Brain microvascular endothelial cell (primary cell): ENCODE measurements around the gene CFB.
"Not testable (repeated sequence)": the region's sequence is repeated elsewhere in the genome, so short reads cannot be mapped to it uniquely, and the experiment has no call there.

Experiments used
- DNase-seq: peaks from one replicate; pipeline ENCODE4 v3.0.0-alpha.2; 2020
- H3K27ac ChIP-seq: fragments of 250-450 bp; sonication (Bioruptor Pico); 2 replicates; pipeline ENCODE4 v1.5.1; 2020; ENCODE audit warnings: mild to moderate bottlenecking, moderate library complexity
- H3K27me3 ChIP-seq: fragments of 250-450 bp; sonication (Bioruptor Pico); replicated peaks from 2 replicates; pipeline ENCODE4 v1.5.1; 2020; ENCODE audit warnings: mild to moderate bottlenecking
- H3K36me3 ChIP-seq: fragments of 250-450 bp; sonication (Bioruptor Pico); replicated peaks from 2 replicates; pipeline ENCODE4 v1.5.1; 2020; ENCODE audit warnings: mild to moderate bottlenecking
- H3K4me3 ChIP-seq: 2 replicates; pipeline ENCODE4 v1.5.1; 2011; ENCODE audit warnings: low read depth, mild to moderate bottlenecking, control low read depth, low read length, moderate library complexity
- in situ Hi-C: cut with HindIII; loops from 2 replicates; pipeline ENCODE4 v1.10.0; 2017; ENCODE audit warnings: low sequenced_read_pairs, low pct_ligation_motif_present
- TF ChIP-seq, protein P1 (sequence below): IDR thresholded peaks from 2 replicates; pipeline ENCODE4 v1.5.1; 2011; ENCODE audit warnings: low read depth, mild to moderate bottlenecking, moderate library complexity, low read length, control low read depth, inconsistent platforms; ENCODE audit errors: missing control alignments

CFB gene

DNA sequence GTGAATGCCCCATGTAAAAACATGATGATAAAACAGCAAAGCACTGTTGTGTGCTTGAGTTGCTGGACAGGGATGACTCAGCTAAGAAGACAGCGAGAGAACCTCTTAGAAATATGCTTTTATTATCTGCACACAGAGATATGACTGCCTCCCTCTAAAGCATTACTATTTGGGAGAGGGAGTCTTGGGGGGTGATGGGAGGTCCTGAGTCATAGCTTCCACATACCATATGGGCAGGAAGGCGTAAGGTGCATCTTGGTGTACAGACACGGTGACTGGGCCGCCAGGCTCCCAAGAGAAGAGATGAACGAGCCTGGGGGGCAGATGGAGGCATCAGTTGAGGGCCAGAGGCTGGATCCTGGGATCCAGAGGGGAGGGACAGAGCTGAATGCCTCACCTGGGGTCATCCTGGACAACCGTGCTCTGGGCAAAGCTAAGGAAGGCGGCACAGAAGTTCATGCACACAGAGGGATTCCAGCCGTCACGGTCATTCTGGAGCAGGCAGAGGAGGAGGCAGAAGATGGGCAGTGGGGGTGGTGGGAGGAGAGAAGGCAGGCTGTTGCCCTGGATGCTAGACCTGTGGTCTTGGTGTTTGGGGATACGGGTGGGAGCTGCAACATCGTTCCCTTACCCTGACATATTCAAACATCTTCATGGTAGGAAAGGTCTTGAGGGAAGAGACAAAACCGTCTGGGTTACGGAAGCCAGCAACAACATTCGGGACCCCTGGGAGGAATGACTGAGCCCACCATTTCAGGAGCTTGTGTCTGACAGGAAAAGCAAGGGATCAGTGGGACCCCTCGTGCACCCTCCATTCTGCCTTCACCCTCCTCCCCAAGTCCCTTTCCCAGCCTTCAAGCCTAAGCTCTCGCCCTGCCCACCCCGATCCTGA is 24.1 kb downstream of the CFB start:
- DNase-seq = peak; percentile 36
- in situ Hi-C loops = no loop called here
- TF ChIP-seq, protein P1, sequence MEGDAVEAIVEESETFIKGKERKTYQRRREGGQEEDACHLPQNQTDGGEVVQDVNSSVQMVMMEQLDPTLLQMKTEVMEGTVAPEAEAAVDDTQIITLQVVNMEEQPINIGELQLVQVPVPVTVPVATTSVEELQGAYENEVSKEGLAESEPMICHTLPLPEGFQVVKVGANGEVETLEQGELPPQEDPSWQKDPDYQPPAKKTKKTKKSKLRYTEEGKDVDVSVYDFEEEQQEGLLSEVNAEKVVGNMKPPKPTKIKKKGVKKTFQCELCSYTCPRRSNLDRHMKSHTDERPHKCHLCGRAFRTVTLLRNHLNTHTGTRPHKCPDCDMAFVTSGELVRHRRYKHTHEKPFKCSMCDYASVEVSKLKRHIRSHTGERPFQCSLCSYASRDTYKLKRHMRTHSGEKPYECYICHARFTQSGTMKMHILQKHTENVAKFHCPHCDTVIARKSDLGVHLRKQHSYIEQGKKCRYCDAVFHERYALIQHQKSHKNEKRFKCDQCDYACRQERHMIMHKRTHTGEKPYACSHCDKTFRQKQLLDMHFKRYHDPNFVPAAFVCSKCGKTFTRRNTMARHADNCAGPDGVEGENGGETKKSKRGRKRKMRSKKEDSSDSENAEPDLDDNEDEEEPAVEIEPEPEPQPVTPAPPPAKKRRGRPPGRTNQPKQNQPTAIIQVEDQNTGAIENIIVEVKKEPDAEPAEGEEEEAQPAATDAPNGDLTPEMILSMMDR = no peak
- Histone ChIP-seq H3K27ac (peak overlapping the region; percentile 9), H3K4me3 (no peak overlapping the region), H3K36me3 (peaks cover 45% of the 10 kb centered on the region), H3K27me3 (no peaks in the 10 kb centered on the region)

DNA sequence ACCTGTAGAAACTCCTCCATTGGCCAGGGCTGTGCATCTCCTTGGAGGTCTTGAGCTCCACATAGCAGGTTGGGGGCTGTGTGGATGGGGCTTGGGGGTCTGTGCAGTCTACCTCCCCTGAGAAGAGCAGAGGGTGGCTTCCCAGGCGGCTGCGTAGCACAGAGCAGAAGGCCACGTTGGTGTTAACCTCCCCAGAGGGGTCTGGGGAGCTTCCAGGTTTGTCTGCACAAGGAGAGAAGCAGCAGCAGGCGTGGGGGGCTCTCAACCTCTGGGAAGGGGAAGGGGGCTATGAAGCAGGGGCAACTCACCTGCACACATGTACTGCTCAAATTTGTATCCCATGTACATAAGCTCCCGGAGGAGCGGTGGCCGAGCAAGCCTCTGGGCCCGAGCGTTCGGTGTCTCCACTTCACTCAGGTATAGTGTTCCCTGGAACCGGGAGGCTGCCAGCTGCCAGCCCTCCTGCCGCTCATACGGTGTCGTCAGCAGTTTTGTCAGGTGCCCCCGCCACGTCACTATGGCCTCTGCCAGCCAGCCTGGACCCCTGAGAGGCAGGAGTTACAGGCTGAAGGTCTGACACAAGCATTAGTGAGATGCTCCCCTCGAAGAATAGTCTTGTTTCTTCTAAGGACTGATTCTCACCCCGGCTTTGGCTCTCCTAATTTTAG is 24.8 kb downstream of the CFB start:
- in situ Hi-C loops = no loop called here
- TF ChIP-seq, protein P1 = no peak
- peaks cover 39% of the 10 kb centered on the region for H3K36me3 ChIP-seq
- peak overlapping the region; percentile 92 for H3K4me3 ChIP-seq
- H3K27ac ChIP-seq = peak overlapping the region; percentile 99
- H3K27me3 ChIP-seq = no peaks in the 10 kb centered on the region
- DNase-seq = no peak

DNA sequence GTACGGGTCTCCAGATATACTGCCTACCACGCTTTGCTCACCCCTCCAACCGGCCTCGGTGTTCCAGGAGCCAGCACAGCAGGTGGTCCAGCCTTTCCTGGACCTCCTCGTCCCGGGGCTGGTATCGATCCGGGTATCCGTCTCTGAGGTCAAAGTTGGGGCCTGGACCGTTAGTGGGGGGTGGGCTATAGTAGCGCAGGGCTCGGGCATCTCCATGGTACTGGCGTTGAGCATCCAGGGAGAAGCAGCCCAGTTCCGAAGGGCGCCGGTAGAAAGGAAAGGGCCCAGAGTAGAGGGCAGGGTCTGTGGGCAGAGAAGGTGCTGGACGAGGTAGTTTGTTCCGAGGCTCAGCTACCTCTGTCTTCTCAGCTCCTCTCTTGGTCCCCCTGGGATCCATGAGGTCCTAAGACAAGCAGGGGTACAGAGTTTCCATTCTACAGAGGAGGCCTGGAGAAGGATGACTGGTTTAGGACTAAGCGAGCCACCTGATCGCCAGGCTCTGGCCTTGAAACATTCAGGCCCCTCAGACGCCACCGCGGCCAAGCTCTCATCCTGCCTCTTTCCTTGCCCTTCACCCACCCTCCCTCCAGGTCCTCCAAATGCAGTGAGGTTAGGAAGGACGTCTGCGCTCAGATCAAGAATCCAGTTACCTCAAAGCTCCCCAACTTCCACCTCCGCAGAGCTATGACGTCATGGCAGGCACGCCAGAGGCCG is 25.5 kb downstream of the CFB start:
- TF ChIP-seq, protein P1 = no peak
- H3K36me3 ChIP-seq = peaks cover 34% of the 10 kb centered on the region
- H3K27me3 ChIP-seq = no peaks in the 10 kb centered on the region
- H3K27ac ChIP-seq = peak overlapping the region; percentile 99
- DNase-seq = no peak
- in situ Hi-C loops = no loop called here
- peak overlapping the region; percentile 92 for H3K4me3 ChIP-seq

DNA sequence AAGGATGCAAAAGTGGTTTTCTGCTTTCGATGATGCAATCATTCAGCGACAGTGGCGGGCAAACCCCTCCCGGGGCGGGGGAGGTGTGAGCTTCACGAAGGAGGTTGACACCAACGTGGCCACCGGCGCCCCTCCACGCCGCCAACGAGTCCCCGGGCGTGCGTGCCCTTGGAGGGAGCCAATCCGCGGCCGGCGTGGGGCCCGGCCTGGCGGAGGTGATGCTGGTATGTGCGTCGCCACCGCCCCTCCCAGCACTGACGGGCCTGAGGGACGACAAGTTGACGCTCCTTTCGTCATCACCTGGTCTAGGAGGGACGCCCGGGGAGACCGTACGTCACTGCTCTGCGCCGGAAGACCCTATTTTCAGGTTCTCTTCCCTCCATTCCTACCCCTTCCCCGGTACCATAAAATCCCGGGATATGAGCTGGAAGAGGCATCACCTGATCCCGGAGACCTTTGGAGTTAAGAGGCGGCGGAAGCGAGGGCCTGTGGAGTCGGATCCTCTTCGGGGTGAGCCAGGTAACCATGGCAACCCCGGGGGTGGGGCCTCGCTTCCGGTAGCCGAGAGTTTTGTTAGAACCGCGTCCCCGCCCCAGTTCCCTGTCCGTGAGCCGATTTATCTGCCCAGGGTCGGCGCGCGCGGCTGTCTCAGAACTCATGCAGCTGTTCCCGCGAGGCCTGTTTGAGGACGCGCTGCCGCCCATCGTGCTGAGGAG is 26.3 kb downstream of the CFB start, which contains the start of gene DXO:
Gene DXO (minus strand): TSS at position 146 of the 716 bp plus-strand sequence. CDS start 463 bp downstream, outside the sequence.
- TF ChIP-seq, protein P1 = no peak
- peaks cover 27% of the 10 kb centered on the region for H3K36me3 ChIP-seq
- peak within 1 kb of the TSS; percentile 99 for H3K27ac ChIP-seq
- DNase-seq = peak; percentile 97
- H3K27me3 ChIP-seq = no peaks in the 10 kb centered on the region
- in situ Hi-C loops = no loop called here
- peak within 1 kb of the TSS; percentile 92 for H3K4me3 ChIP-seq

DNA sequence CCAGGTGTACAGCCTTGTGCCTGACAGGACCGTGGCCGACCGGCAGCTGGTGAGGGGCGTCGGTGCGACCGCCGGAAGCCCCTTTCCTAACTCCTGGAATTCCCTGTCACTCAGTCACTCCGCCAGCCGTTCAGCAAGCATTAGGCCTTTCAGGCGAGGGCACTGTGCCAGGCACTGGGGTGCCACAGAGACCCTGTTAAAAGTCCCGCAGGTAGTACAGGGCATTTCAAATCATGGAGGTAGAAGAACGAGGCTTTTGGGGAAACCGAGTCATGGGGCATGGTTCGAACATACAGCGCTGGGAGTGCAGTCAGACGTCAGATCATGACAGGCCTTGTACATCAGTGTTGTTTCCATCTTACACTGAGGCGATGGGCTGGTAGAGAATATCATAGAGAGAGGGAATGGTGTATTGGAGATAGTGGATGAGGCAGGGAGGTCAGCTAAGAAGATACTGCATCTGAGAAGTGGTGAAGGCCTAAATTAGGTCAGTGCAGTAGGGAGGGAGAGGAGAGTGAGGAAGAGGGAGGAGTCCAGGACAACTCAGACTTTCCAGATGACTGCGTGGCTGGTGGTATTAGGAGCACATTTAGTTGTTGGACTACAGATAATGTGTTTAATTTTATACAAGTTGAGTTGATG is 26.9 kb downstream of the CFB start:
- peaks cover 20% of the 10 kb centered on the region for H3K36me3 ChIP-seq
- peak overlapping the region; percentile 92 for H3K4me3 ChIP-seq
- peak; percentile 35 for DNase-seq
- in situ Hi-C loops = no loop called here
- no peaks in the 10 kb centered on the region for H3K27me3 ChIP-seq
- TF ChIP-seq, protein P1 = no peak
- H3K27ac ChIP-seq = peak overlapping the region; percentile 99

DNA sequence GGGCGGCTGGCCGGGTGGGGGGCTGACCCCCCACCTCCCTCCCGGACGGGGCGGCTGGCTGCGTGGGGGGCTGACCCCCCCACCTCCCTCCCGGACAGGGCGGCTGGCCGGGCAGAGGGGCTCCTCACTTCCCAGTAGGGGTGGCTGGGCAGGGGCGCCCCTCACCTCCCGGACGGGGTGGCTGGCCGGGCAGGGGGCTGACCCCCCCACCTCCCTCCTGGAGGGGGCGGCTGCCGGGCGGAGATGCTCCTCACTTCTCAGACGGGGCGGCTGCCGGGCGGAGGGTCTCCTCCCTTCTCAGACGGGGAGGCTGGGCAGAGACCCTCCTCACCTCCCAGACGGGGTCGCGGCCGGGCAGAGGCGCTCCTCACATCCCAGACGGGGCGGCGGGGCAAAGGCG is 30.2 kb downstream of the CFB start:
- H3K36me3 ChIP-seq, H3K27me3 ChIP-seq, H3K4me3 ChIP-seq, DNase-seq, H3K27ac ChIP-seq, in situ Hi-C loops: not testable (repeated sequence)
